Ishikawa (cell line): ENCODE measurements around the gene COA7.

Experiments used
- CEBPB ChIP-seq: IDR thresholded peaks from 2 replicates; pipeline ENCODE4 v1.6.1; 2012
- FOXM1 ChIP-seq: IDR thresholded peaks from 2 replicates; pipeline ENCODE4 v1.6.1; 2012; ENCODE audit warnings: low read depth, borderline replicate concordance
- REST ChIP-seq: IDR thresholded peaks from 2 replicates; pipeline ENCODE4 v1.6.1; 2012; ENCODE audit warnings: low read depth, mild to moderate bottlenecking
- TAF1 ChIP-seq: IDR thresholded peaks from 2 replicates; pipeline ENCODE4 v1.6.1; 2012; ENCODE audit warnings: low read depth, mild to moderate bottlenecking
- TCF12 ChIP-seq: IDR thresholded peaks from 2 replicates; pipeline ENCODE4 v1.6.1; 2012; ENCODE audit warnings: low read depth

- TF ChIP-seq CEBPB: no peak
- no peak for TF ChIP-seq FOXM1
- TF ChIP-seq REST: no peak
- no peak for TF ChIP-seq TCF12
- TF ChIP-seq TAF1: no peak
Observed at GRCh38 chr1:52727956-52728656, 30.0 kb upstream of the COA7 start.
